ENCODE results near the gene MVP.

DNA sequence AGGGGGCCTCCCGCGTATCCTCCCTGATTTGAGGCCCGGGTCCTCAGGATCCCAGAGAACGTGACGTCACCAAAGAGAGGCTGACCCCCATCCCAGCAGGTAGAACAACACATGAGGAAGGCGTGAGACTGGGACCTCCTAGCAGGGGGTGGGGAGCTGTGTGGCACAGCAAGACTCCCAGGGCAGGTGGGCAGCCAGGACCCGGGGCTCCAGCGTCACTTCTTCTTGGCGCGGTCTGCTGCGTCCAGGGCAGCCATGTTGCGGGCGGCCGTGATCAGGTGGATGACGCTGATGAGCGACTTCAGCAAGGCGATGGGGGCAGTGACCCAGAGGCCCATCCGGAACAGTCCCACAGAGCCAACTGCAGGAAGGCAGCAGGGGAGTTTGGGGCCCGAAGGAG lies 38.7 kb downstream of the MVP start:
- TF ChIP-seq, protein P1, sequence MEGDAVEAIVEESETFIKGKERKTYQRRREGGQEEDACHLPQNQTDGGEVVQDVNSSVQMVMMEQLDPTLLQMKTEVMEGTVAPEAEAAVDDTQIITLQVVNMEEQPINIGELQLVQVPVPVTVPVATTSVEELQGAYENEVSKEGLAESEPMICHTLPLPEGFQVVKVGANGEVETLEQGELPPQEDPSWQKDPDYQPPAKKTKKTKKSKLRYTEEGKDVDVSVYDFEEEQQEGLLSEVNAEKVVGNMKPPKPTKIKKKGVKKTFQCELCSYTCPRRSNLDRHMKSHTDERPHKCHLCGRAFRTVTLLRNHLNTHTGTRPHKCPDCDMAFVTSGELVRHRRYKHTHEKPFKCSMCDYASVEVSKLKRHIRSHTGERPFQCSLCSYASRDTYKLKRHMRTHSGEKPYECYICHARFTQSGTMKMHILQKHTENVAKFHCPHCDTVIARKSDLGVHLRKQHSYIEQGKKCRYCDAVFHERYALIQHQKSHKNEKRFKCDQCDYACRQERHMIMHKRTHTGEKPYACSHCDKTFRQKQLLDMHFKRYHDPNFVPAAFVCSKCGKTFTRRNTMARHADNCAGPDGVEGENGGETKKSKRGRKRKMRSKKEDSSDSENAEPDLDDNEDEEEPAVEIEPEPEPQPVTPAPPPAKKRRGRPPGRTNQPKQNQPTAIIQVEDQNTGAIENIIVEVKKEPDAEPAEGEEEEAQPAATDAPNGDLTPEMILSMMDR (conservative IDR thresholded peaks at IDR 0.05; ENCODE audit: low read length) = no peak
- no peak for TF ChIP-seq EZH2phosphoT487 (IDR thresholded peaks at IDR 0.05; ENCODE audit: borderline replicate concordance, low read depth, low read length)

Data from OCI-LY7 (cell line).